GM21786 (cell line): Measurements from ENCODE around the gene SNCA.

ENCODE experiments used
- ATAC-seq: cut with Tn5 transposase; IDR thresholded peaks from one replicate; pipeline ENCODE4 v1.9.1; 2021; ENCODE audit not compliant: unreplicated experiment

SNCA gene

DNA sequence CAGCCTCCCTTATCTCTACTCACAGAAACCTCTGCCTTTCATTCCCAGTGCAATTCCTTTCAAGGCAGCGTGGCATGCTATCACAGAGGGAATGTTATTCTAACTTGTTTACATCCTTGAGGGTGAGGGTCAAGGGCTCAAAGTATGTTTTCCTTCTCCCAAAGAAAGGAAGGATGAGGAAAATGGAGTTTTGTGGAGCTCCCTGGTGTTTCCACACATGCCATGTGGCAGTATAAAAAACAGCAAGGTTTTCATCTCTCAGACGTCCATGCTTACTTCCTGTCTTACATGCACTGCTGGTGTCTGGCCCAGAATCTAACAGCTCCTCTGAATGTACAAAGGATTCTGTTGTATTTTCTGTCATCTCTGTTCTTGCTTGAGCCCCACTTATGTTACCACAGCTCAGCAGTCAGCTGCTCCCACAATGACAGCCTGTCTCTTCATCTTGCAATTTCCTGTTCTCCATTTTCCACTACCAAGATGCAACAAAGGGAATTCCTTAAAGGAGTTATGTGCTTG lies 128.0 kb downstream of the SNCA start:
- no peak for ATAC-seq

DNA sequence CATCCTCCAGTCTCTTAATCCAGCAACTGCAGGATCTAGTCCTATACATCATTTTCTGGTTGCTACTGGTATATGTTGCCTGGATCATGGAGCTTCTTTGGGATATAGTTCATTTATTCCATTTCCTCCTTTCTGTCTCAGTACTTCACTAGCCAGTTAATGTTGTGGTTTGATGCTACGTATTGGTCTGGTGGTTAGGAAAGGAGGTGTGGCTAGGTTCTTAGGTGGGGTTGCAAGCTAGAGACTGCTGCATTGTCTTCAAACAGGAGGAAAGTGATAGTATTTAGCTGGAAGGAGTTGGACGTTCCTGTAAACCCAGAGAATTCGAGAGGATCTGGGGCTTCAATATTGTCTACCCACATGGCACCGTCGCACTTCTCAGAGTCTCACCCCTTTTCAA lies 129.5 kb downstream of the SNCA start:
- ATAC-seq: no peak

DNA sequence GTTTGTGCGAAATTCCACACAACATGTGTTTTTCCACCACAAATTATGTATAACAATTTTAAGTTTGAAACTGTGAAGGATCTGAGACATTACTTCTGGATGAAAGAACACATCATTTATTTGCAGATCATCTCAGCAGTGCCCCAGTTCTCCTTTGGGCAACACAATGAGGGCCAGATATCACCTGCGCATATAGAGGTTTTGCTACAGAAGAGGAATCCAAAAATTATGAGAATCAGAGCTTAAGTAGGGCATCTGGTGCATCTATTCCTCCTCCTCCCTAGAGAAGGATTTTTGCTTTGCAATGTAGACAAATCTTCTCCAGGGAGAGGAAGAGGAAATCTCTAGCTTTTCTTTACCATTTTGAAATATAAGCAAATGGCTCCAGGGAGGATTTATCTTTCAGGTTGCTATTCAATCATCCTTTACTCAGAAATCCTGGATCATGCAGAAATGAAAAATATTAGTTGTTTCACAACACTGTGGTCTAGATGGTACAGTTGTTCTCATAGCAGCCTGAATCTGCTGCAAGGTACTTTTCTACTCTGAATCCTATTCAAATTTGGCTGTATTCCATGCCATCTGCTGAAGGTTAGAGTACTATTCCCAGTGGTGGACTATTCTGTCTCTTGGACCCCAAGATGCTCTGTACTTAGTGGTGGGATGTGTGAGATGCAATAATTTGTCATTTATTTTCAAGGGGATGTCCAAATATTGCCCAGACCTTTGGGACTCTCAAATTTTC lies 132.1 kb downstream of the SNCA start:
- no peak for ATAC-seq

DNA sequence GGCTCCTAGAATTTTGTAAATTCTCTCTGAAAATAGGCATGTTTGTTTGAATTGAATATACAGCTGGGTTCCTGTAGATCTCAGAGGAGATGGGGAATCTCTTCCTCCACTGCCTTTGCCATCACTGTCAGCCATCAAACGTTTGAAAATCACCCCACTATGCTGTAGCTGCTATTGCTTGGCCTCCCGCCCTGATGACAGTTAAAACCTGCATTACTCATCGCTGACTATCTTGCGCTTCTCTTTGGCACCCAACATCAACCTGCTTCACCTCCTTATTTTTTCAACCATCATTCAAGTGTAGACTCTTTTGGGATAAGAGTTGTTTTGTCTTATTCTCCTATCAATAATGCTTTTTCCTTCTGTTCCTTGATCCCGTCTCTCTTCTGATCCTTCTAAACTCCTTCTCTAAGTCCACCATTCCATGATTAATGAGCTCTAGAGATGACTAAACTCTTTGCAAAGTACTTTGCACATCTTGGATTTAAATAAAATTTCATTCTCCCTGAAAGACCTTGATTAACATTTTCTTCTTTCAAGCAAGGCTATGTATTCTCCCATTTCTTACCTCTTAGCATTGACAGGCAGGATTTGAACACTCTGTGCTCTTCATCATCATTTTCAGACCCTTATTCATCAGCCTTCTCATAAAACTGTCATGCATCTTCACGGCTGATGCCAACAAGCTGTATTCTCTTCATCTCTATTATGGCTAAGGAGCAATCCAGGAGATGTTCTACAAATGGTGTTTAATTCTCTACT lies 133.0 kb downstream of the SNCA start:
- ATAC-seq: no peak

DNA sequence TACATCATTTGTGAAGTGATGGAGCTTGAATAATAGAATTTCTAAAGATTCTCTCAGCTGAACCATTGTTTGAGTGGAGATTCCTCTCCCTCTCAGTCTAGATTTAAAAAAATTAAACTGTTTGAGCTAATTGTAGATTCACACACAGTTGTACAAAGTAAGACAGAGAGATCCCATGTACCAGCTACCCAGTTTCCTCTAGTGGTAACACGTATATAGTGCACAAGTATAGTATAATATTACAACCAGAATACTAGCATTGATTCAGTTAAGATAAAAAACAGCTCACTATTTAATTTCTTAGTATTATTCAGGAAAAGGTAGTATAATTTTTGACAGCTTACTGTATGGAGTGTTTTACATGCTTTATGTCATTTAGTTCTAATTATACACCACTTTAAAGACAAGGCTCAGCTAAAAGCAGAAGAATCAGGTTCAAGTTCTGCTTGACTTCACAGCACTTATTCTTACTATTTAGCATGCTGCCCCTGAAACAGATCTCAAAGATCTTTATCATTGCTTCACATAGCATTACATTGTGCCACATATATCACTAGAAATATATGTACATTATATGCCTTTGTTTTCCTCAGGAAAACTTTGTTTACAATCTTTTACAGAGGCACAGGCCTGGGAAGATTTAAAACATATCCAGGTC lies 136.1 kb downstream of the SNCA start:
- ATAC-seq: no peak

DNA sequence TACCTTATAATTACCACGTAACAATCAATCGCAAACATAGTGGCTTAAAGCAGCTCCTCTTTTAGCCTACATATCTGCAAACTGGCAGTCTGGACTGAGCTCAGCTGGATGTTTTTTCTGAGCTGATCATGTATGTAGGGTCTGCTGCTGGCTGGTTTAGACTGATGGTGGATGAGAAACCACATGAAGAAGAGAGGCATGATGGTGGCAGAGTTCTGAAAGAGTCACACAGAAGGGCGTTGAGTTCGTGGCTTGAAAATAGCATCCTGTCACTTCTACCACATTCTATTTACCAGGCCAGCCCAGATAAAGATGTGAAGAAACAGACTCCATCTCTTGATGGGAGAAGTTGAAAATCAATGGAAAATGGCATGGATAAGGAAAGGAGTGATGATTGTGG lies 151.3 kb downstream of the SNCA start:
- ATAC-seq: no peak

DNA sequence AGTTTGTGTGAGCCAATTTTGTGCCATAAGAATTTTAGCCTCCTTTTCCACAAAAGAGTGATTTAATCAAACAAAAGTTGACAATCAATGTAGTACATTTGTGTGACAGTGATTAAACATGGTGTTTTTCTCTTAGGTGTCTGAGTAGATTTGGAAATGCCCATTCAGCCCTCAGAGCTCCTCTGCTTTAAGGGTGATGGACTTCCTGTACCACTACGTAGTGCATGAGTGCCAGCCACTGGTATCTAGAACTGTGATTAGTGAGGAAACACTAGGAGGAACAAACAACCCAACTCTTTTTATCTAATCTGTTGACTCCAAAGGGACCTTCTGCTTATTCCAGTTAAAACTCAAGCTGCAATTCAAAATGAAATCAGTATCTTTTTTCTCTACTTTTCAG lies 151.7 kb downstream of the SNCA start:
- no peak for ATAC-seq

DNA sequence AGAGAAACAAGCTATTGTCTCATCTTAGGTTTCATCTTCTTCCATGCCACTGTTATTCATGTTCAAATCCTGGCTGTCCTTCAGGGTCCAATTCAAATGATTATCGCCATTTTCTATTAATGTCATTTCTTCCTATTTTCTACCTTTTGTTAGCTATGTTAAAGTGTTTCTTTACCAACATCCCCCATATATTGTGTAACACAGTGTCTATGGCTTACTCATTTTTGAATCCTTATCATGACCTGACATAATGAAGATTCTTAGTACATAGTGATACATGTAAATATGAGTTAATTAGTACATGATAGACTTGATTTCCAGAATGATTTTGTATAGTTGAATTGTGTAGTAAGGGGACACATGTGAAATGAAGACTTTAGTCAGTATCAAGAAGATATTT lies 152.4 kb downstream of the SNCA start:
- ATAC-seq: no peak

DNA sequence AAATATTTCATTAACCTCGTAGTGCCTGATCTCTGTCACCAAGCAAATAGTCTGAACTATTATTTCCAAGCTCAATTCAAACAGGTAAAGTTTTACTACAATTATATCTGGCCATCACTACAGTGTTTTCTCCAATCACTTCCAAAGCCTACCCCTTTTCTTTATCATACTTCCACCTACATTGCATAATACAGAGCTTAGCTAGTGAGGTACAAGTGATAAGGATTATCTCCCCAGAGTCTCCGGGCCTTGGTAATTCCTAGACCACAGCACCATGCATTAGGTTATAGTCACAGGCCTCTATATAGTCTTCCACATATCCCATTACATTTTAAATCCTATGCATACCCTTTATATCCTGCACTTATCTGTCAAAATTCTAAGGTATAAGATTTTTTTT lies 154.2 kb downstream of the SNCA start:
- no peak for ATAC-seq

DNA sequence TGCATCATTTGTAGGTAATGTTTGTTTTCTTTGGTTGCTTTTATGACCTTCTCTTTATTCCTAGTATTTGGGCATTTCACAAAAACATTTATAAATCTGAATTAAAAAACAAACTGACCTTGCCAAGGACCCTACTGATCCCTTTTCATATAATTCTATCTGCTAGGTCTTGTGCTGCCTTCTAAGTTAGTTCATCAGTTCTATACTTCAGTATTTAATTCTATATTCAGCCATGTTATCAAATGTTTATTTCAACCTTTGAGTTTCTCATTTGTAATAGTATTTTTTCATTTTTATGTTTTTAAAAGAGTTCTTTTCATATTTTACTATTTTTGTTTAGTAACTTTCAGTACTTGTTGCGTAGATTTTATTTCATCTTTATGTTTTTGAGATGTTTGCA lies 155.3 kb downstream of the SNCA start:
- ATAC-seq: no peak

DNA sequence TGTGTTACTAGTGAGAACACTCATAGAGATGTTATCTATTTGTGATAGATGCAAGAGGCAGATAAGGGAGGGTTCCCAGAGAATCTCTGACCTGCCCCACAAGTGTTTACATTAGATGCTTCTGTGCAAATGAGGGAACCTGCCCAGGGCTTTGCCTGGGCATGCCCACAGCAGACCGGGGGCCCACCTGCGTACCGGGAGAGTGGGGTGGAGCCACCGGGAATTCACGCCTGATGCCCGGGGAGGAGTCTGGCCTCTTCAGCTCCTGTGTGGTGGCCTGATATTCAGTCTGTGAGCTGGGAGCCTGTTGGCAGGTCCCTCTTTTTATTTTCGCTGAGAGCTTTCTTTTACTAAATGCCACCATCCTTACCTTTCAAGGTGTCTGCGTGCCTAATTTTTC lies 155.7 kb downstream of the SNCA start:
- ATAC-seq: no peak

DNA sequence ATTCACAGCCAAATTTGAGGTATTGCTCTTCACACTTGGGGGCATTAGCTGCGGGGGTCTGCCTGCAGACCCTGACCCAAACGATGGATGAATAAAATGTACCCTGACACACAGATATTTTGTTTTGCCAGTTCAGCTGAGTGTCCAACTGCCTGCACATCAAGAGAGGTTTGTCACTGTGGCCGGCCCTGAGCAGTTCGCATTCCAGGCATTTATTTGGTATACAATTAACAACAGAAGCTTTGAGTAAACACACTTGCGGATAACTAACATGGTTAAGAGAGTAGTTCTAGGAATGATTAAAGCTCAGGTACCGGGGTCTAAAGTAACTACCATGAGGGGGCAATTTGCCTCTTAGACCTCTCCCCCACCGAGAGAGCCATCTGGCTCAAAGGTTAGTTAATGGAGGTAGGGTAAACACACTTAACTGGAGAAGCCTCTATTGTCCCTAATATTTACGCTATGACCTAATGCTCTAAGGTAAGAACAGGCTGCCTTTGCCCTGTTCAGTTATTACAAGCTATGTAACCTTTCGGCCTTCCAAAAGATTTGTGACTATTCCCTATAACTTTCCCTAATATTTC lies 162.0 kb downstream of the SNCA start:
- ATAC-seq: no peak
